HG02973 (cell line): ENCODE results near the gene MDGA2.
"Not testable (repeated sequence)": the region's sequence is repeated elsewhere in the genome, so short reads cannot be mapped to it uniquely, and the experiment has no call there.

Experiments
- ATAC-seq: cut with Tn5 transposase; IDR thresholded peaks from one replicate; pipeline ENCODE4 v1.9.1; 2021; ENCODE audit warnings: moderate library complexity; ENCODE audit not compliant: unreplicated experiment

Gene MDGA2

GRCh38 chr14:47257013-47257412 is 418.4 kb downstream of the MDGA2 start:
- no peak for ATAC-seq

- no peak for ATAC-seq
Observed at GRCh38 chr14:47252802-47253201, 422.6 kb downstream of the MDGA2 start.

GRCh38 chr14:47246367-47246766 is 429.0 kb downstream of the MDGA2 start:
- no peak for ATAC-seq

GRCh38 chr14:47242579-47242978 is 432.8 kb downstream of the MDGA2 start:
- not testable (repeated sequence) for ATAC-seq

GRCh38 chr14:47240748-47241437 is 434.5 kb downstream of the MDGA2 start:
- ATAC-seq = no peak

- no peak for ATAC-seq
Observed at GRCh38 chr14:47235619-47236018, 439.8 kb downstream of the MDGA2 start.

GRCh38 chr14:47226877-47227520 is 448.4 kb downstream of the MDGA2 start:
- ATAC-seq = no peak

GRCh38 chr14:47223656-47224055 is 451.7 kb downstream of the MDGA2 start:
- ATAC-seq = no peak

GRCh38 chr14:47220096-47220495 is 455.3 kb downstream of the MDGA2 start:
- no peak for ATAC-seq

GRCh38 chr14:47211263-47211662 is 464.1 kb downstream of the MDGA2 start:
- ATAC-seq = no peak

- ATAC-seq = no peak
Observed at GRCh38 chr14:47210099-47210498, 465.3 kb downstream of the MDGA2 start.

- ATAC-seq = no peak
Observed at GRCh38 chr14:47208434-47208833, 467.0 kb downstream of the MDGA2 start.

- ATAC-seq = no peak
Observed at GRCh38 chr14:47207617-47208016, 467.8 kb downstream of the MDGA2 start.

- ATAC-seq = no peak
Observed at GRCh38 chr14:47200740-47201139, 474.7 kb downstream of the MDGA2 start.

GRCh38 chr14:47195582-47195981 is 479.8 kb downstream of the MDGA2 start:
- no peak for ATAC-seq

GRCh38 chr14:47194055-47194454 is 481.4 kb downstream of the MDGA2 start:
- ATAC-seq = no peak

- ATAC-seq = not testable (repeated sequence)
Observed at GRCh38 chr14:47192203-47192602, 483.2 kb downstream of the MDGA2 start.

GRCh38 chr14:47191700-47192099 is 483.7 kb downstream of the MDGA2 start:
- no peak for ATAC-seq

GRCh38 chr14:47189911-47190484 is 485.4 kb downstream of the MDGA2 start:
- ATAC-seq = no peak

- ATAC-seq = no peak
Observed at GRCh38 chr14:47186486-47186885, 488.9 kb downstream of the MDGA2 start.

- no peak for ATAC-seq
Observed at GRCh38 chr14:47179906-47180305, 495.5 kb downstream of the MDGA2 start.

GRCh38 chr14:47171896-47172295 is 503.5 kb downstream of the MDGA2 start:
- not testable (repeated sequence) for ATAC-seq
